HEK293 (cell line): ENCODE data around the gene MLLT10.

Experiments
- CTCF ChIP-seq: fragments of 450-650 bp; formaldehyde crosslinking; IDR thresholded peaks from 2 replicates; pipeline ENCODE4 v1.5.1; 2016; ENCODE audit warnings: missing biosample characterization, missing genetic modification characterization
- ZNF19 ChIP-seq: fragments of 450-650 bp; formaldehyde crosslinking; IDR thresholded peaks from 2 replicates; pipeline ENCODE4; 2016; ENCODE audit warnings: missing biosample characterization, missing genetic modification characterization, low read depth

- peak; percentile 60; the same call in 1 of the 2 replicates for TF ChIP-seq CTCF
- no peak for TF ChIP-seq ZNF19 (tag by site-specific recombination)
Measured at GRCh38 chr10:21517134-21518031, 16.6 kb upstream of the MLLT10 start.
